Measurements from ENCODE around the gene MXD4. TPM values are rescaled to one million over a fixed set of nuclear protein-coding genes. Genes with fewer than 3 reads are reported as not detected.

The MXD4 gene
- total and polyA plus RNA-seq, 9 of the 15 experiments (the other 6 are each of a cell fraction or from before 2014, with no cell fraction given): 0.06 to 13.5 (median 5.9) TPM

GRCh38 chr4:2231082-2231481 is 30.8 kb downstream of the MXD4 start:
- in situ Hi-C loops (cut with MboI): no loop called here
- Histone ChIP-seq H3K36me3 (ENCODE audit: control insufficient read depth, insufficient read depth, low read length) (peaks cover 34% of the 10 kb centered on the region; the same call in 2 of the 3 replicates), H3K9ac (ENCODE audit: insufficient read depth in 1 of 2, low read depth in 2 of 2, low read length in 2 of 2) (no peak overlapping the region), H4K20me1 (replicated peaks; ENCODE audit: control insufficient read depth, insufficient read depth, low read length) (no peaks in the 10 kb centered on the region), H3K4me3 (no peak overlapping the region), H3K27me3 (ENCODE audit: control insufficient read depth in 2 of 2, insufficient read depth in 2 of 2, low read length in 2 of 2) (no peaks in the 10 kb centered on the region), H3K79me2 (ENCODE audit: control insufficient read depth, insufficient read depth, low read length) (peaks cover 15% of the 10 kb centered on the region; the same call in 2 of the 3 replicates), H2AFZ (ENCODE audit: low read depth, low read length) (no peak overlapping the region), H3K27ac (ENCODE audit: extremely low read depth, low read depth, low read length) (no peak overlapping the region), H3K4me2 (ENCODE audit: insufficient read depth, low read length) (no peak overlapping the region), H3K9me3 (replicated peaks; ENCODE audit: control insufficient read depth, insufficient read depth, low read depth, low read length) (no peaks in the 10 kb centered on the region), H3K9me1 (ENCODE audit: control insufficient read depth, insufficient read depth, low read length) (no peaks in the 10 kb centered on the region), H3K4me1 (replicated peaks in 1 of 2; ENCODE audit: control insufficient read depth in 2 of 2, insufficient read depth in 2 of 2, low read length in 2 of 2) (no peaks in the 10 kb centered on the region)
- POLR2A ChIA-PET: interaction anchor here (0.6 to 1.6 kb wide), 3 partner anchors 18 to 74 kb away, joined by 3 read pairs; no protein-coding TSS in a partner anchor
- no peak for ATAC-seq
- FAIRE-seq: no peak
- no TSS peak for BruUV-seq (replicated peaks)
- intact Hi-C loops (cut with micrococcal nuclease): no loop called here
- WGBS (ENCODE audit: insufficient coverage, low coverage, missing lambda C conversion rate): 95% methylated on average over 6 of the region's 6 CpGs
- TF ChIP-seq C11orf30 (IDR thresholded peaks at IDR 0.05; ENCODE audit: low read depth) (peak; percentile 56), ARHGAP35 (IDR thresholded peaks at IDR 0.05; ENCODE audit: partially characterized antibody) (no peak), ZNF316 (IDR thresholded peaks at IDR 0.05) (peak; percentile 67), ZNF174 (CRISPR knock-in tag; IDR thresholded peaks at IDR 0.05) (no peak)
- DNase-seq (ENCODE audit: extremely low read depth in 1 of 4, low spot score in 3 of 4): no peak
- CTCF ChIA-PET (ENCODE audit: low intra/inter-chr PET ratio): no interaction called here

- WGBS (ENCODE audit: insufficient coverage, low coverage, missing lambda C conversion rate): 73% methylated on average over 2 of the region's 2 CpGs
- no peak overlapping the region for H3K4me3 ChIP-seq
- no peaks in the 10 kb centered on the region for H3K79me2 ChIP-seq (ENCODE audit: control insufficient read depth, insufficient read depth, low read length)
- ATAC-seq: no peak
- no TSS peak for BruUV-seq (replicated peaks)
- H3K9ac ChIP-seq (ENCODE audit: insufficient read depth in 1 of 2, low read depth in 2 of 2, low read length in 2 of 2): no peak overlapping the region
- no peaks in the 10 kb centered on the region for H3K27me3 ChIP-seq (ENCODE audit: control insufficient read depth in 2 of 2, insufficient read depth in 2 of 2, low read length in 2 of 2)
- H3K36me3 ChIP-seq (ENCODE audit: control insufficient read depth, insufficient read depth, low read length): peaks cover 20% of the 10 kb centered on the region; the same call in 2 of the 3 replicates
- no peaks in the 10 kb centered on the region for H3K4me1 ChIP-seq (replicated peaks in 1 of 2; ENCODE audit: control insufficient read depth in 2 of 2, insufficient read depth in 2 of 2, low read length in 2 of 2)
- H3K27ac ChIP-seq (ENCODE audit: extremely low read depth, low read depth, low read length): no peak overlapping the region
- intact Hi-C loops (cut with micrococcal nuclease) (no loop called here), in situ Hi-C loops (cut with MboI) (loop anchor here (10.0 kb wide), 1 partner anchor 219 kb away; no protein-coding TSS in a partner anchor)
- ChIA-PET CTCF (ENCODE audit: low intra/inter-chr PET ratio) (interaction anchor here (0.6 kb wide), 2 partner anchors 12 to 216 kb away, joined by 3 read pairs; no protein-coding TSS in a partner anchor), POLR2A (interaction anchor here (0.6 to 1.5 kb wide), 2 partner anchors 12 to 20 kb away, joined by 3 read pairs; no protein-coding TSS in a partner anchor)
- FAIRE-seq: no peak
- H4K20me1 ChIP-seq (replicated peaks; ENCODE audit: control insufficient read depth, insufficient read depth, low read length): no peaks in the 10 kb centered on the region
- H2AFZ ChIP-seq (ENCODE audit: low read depth, low read length): no peak overlapping the region
- H3K4me2 ChIP-seq (ENCODE audit: insufficient read depth, low read length): no peak overlapping the region
- H3K9me1 ChIP-seq (ENCODE audit: control insufficient read depth, insufficient read depth, low read length): no peaks in the 10 kb centered on the region
- no peaks in the 10 kb centered on the region for H3K9me3 ChIP-seq (replicated peaks; ENCODE audit: control insufficient read depth, insufficient read depth, low read depth, low read length)
- no peak for DNase-seq (ENCODE audit: extremely low read depth in 1 of 4, low spot score in 3 of 4)
- TF ChIP-seq ZNF121 (CRISPR knock-in tag; conservative IDR thresholded peaks at IDR 0.05): no peak
- TF ChIP-seq CGGBP1 (CRISPR knock-in tag; IDR thresholded peaks at IDR 0.05): no peak
- TF ChIP-seq RBM17 (IDR thresholded peaks at IDR 0.05; ENCODE audit: borderline replicate concordance, low read depth, low read length): no peak
- TF ChIP-seq HDAC2 (IDR thresholded peaks at IDR 0.05): no peak
- TF ChIP-seq ZBTB5 (IDR thresholded peaks at IDR 0.05): no peak
- TF ChIP-seq RAD21 (CRISPR knock-in tag; conservative IDR thresholded peaks at IDR 0.05 in 1 of 2, IDR thresholded peaks at IDR 0.05 in 1 of 2): no peak
- TF ChIP-seq OTX1 (CRISPR knock-in tag; IDR thresholded peaks at IDR 0.05): no peak
- no peak for TF ChIP-seq MLX (CRISPR knock-in tag; conservative IDR thresholded peaks at IDR 0.05)
- TF ChIP-seq SLC30A9 (CRISPR knock-in tag; IDR thresholded peaks at IDR 0.05): no peak
- TF ChIP-seq NR2C2 (CRISPR knock-in tag; IDR thresholded peaks at IDR 0.05): no peak
- TF ChIP-seq NR2C2 (tag; IDR thresholded peaks at IDR 0.05): no peak
Measured at GRCh38 chr4:2226261-2226660, 35.6 kb downstream of the MXD4 start.

Measured in K562 (cell line).